OCI-LY7 (cell line): Measurements from ENCODE around the gene SSRP1.

Experiments
- CTCF ChIP-seq: fragments of 200-600 bp; sonication (generic); conservative IDR thresholded peaks from 2 replicates; pipeline ENCODE4 v1.5.1; 2014; ENCODE audit warnings: mild to moderate bottlenecking, antibody characterized with exemption, low read length, moderate library complexity, mixed read lengths
- EZH2phosphoT487 ChIP-seq: fragments of 200-600 bp; sonication (generic); IDR thresholded peaks from 2 replicates; pipeline ENCODE4 v1.6.1; 2018; ENCODE audit warnings: low read depth, borderline replicate concordance, mild to moderate bottlenecking, mixed run types, antibody characterized with exemption, low read length, moderate library complexity, mixed read lengths

GRCh38 chr11:57373146-57373545 lies 37.5 kb upstream of the SSRP1 start:
- no peak for TF ChIP-seq CTCF
- TF ChIP-seq EZH2phosphoT487: no peak
